OCI-LY1 (cell line): ENCODE measurements around the gene CIB1.

Source experiments
- CTCF ChIP-seq: fragments of 200-600 bp; sonication (generic), shearing (Covaris generic); IDR thresholded peaks from 2 replicates; pipeline ENCODE4 v1.5.1; 2017; ENCODE audit warnings: mild to moderate bottlenecking, antibody characterized with exemption, low read length, moderate library complexity, mixed read lengths
- EZH2 ChIP-seq: fragments of 200-600 bp; sonication (generic), shearing (Covaris generic); IDR thresholded peaks from 2 replicates; pipeline ENCODE4 v1.8.0; 2017; ENCODE audit warnings: borderline replicate concordance, mixed run types, mild to moderate bottlenecking, antibody characterized with exemption, low read length, moderate library complexity, mixed read lengths

- no peak for TF ChIP-seq CTCF
- no peak for TF ChIP-seq EZH2
Measured at GRCh38 chr15:90227816-90228772, 5.6 kb downstream of the CIB1 start.
